Thoracic aorta (tissue), 2 donors: Measurements from ENCODE around the gene SLC44A3. TPM values are rescaled to one million over a fixed set of nuclear protein-coding genes. Genes with fewer than 3 reads are reported as not detected.

Experiments
- ATAC-seq: fragments of 150-250 bp; one replicate; pipeline ENCODE4 v1.8.0; 2017; ENCODE audit warnings: low read depth; ENCODE audit not compliant: insufficient number of reproducible peaks, low FRiP score
- DNase-seq: peaks from one replicate; pipeline ENCODE4 v3.0.0-alpha.2; 2020; ENCODE audit warnings: low spot score
- H3K27ac ChIP-seq, 2 donors: fragments of 200-600 bp; sonication (generic); 1 replicate in 1 of 2; 2 replicates in 1 of 2; pipeline ENCODE4 v1.5.1; 2016; ENCODE audit warnings: mild to moderate bottlenecking in 2 of 2, moderate library complexity in 2 of 2
- H3K27me3 ChIP-seq: fragments of 200-600 bp; sonication (generic); replicated peaks from 2 replicates; pipeline ENCODE4 v1.6.0; 2016; ENCODE audit warnings: mild to moderate bottlenecking; ENCODE audit not compliant: insufficient read depth
- H3K36me3 ChIP-seq: fragments of 200-600 bp; sonication (generic); one replicate; pipeline ENCODE4 v1.5.1; 2016
- H3K4me1 ChIP-seq, 2 donors: fragments of 200-600 bp; sonication (generic); 1 replicate in 1 of 2; 2 replicates in 1 of 2; pipeline versions ENCODE4 v1.5.1 to v1.6.0; 2016; ENCODE audit warnings: low read depth in 2 of 2, mild to moderate bottlenecking in 1 of 2; ENCODE audit not compliant: control insufficient read depth in 1 of 2
- H3K4me3 ChIP-seq: fragments of 200-600 bp; sonication (generic); 2 replicates; pipeline ENCODE4 v1.5.1; 2016; ENCODE audit warnings: mild to moderate bottlenecking
- H3K9me3 ChIP-seq: fragments of 200-600 bp; sonication (generic); 2 replicates; pipeline ENCODE4 v1.5.1; 2016
- CTCF ChIP-seq: fragments of 200-600 bp; sonication (generic); IDR thresholded peaks from one replicate; pipeline ENCODE4 v1.5.1; 2019; ENCODE audit warnings: antibody characterized with exemption
- total RNA-seq, 2 donors: library from RNA; depleted of rRNA; stranded (reverse); fragments of >200 nt; gene quantifications; one replicate each; pipeline versions ENCODE4 v1.1.0 to v1.2.3, GENCODE V29; 2016

The SLC44A3 gene
- total RNA-seq, 2 donors from 2014 or later: 2.5 to 3.7 TPM

- no peak for DNase-seq
- Histone ChIP-seq H3K4me1 (peaks cover 20 to 57% of the 10 kb centered on the region in 2 donors), H3K36me3 (no peaks in the 10 kb centered on the region), H3K4me3 (peak overlapping the region; percentile 92), H3K9me3 (no peaks in the 10 kb centered on the region), H3K27me3 (no peaks in the 10 kb centered on the region), H3K27ac (peak overlapping the region; percentile 99)
- no peak for ATAC-seq
- TF ChIP-seq CTCF: no peak
Measured at GRCh38 chr1:94927405-94928175, 107.4 kb downstream of the SLC44A3 start.

DNA sequence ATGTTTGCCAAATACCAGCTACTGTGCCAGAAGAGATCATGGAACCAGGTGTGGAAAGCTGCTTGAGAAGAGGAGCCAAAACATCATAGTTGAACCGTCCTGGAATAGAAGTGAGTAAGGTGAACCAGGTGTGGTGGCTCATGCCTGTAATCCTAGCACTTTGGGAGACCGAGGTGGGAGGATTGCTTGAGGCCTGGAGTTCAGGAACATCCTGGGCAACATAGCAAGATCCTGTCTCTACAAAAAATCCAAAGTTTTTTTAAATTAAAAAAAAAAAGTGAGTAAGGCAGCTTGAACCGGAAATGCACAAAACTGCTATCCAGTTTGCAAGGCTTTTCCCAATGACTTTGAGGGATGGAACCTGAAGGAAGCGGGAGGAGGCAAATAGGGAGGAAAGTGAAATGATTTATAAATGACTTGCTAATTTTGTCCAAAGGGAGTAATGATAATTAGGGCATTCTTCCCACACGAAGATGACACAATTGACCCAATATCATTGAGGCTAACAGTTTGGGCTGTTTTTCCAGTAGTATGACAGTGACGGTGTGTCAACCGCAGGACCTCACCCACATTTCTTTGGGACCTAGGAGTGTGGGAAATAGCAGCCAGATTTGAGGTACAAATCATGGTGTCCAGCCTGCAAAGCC, 108.3 kb downstream of the SLC44A3 start:
- Histone ChIP-seq H3K27me3 (no peaks in the 10 kb centered on the region), H3K27ac (peak overlapping the region; percentile 99), H3K4me3 (peak overlapping the region; percentile 92), H3K9me3 (no peaks in the 10 kb centered on the region), H3K36me3 (no peaks in the 10 kb centered on the region), H3K4me1 (peaks cover 12 to 49% of the 10 kb centered on the region in 2 donors)
- ATAC-seq (no peak), DNase-seq (no peak)
- TF ChIP-seq CTCF: no peak

DNA sequence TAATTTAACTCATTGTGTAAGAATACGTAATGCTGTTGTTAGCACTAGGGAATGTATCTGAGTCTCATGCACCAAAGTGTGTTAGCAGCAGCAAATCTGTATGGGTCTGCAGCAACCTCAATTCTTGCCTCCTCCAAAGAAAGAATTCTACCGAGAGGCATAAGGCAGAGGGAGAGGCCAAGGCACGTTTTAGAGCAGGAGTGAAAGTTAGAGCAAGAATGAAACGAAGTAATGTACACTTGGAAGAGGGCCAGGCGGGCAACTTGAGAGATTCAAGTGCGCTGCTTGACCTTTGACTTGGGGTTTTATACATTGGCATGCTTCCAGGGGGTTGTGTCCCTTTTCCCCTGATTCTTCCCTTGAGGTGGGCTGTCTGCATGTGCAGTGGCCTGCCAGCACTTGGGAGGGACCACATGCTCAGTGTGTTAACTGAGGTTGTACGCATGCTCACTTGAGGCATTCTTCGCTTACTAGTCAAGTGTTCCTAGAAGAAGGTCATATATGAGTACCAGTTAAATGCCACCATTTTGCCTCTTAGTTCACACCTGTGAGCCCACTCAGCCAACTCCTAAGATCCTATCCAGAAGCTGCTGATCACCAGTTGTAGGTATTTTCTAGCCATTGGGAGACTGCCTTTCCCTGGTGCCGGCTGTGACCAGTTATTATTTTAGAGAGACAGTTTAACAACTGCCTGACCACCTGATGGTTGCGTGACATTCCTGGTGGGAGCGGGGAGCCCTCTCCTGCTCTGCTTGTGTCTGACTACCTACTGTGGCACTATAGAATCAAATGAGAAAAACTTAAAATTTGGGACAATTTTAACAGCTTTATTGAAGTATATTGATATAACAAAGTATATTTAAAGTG, 109.4 kb downstream of the SLC44A3 start:
- H3K4me1 ChIP-seq: peaks cover 11 to 38% of the 10 kb centered on the region in 2 donors
- TF ChIP-seq CTCF: no peak
- H3K9me3 ChIP-seq: no peaks in the 10 kb centered on the region
- no peaks in the 10 kb centered on the region for H3K36me3 ChIP-seq
- ATAC-seq: no peak
- no peak for DNase-seq
- H3K27ac ChIP-seq: peak overlapping the region; percentile 65 to 99
- no peaks in the 10 kb centered on the region for H3K27me3 ChIP-seq
- peak overlapping the region; percentile 92 for H3K4me3 ChIP-seq

GRCh38 chr1:94931254-94931841, 111.2 kb downstream of the SLC44A3 start:
- Histone ChIP-seq H3K4me1 (peaks cover 19 to 46% of the 10 kb centered on the region in 2 donors), H3K4me3 (no peak overlapping the region), H3K27me3 (no peaks in the 10 kb centered on the region), H3K27ac (no peak overlapping the region), H3K36me3 (no peaks in the 10 kb centered on the region), H3K9me3 (no peaks in the 10 kb centered on the region)
- ATAC-seq (no peak), DNase-seq (no peak)
- no peak for TF ChIP-seq CTCF
